GM12878 (cell line): Measurements from ENCODE around the gene KDM3B.

Source experiments
- BRCA1 ChIP-seq: IDR thresholded peaks from 2 replicates; pipeline ENCODE4 v1.6.1; 2011; ENCODE audit warnings: low read depth, low read length, improper control_type of control experiment
- FOS ChIP-seq: IDR thresholded peaks from 3 replicates; pipeline ENCODE4 v1.6.1; 2011; ENCODE audit warnings: borderline replicate concordance; ENCODE audit not compliant: insufficient read length; ENCODE audit errors: extremely low read depth
- REST ChIP-seq: IDR thresholded peaks from 2 replicates; pipeline ENCODE4 v1.6.1; 2012; ENCODE audit warnings: mild to moderate bottlenecking, low read depth, low read length
- ZSCAN29 ChIP-seq: fragments of 450-650 bp; IDR thresholded peaks from 2 replicates; pipeline ENCODE4 v1.6.1; 2017; ENCODE audit warnings: mild to moderate bottlenecking, moderate library complexity
- TF ChIP-seq, protein P1 (sequence below): fragments of 450-650 bp; IDR thresholded peaks from 2 replicates; pipeline ENCODE4 v1.6.1; 2017; ENCODE audit warnings: mild to moderate bottlenecking
- TF ChIP-seq, protein P2 (sequence below): IDR thresholded peaks from 2 replicates; pipeline ENCODE4 v1.6.1; 2012; ENCODE audit warnings: low read depth, low read length, improper control_type of control experiment

GRCh38 chr5:138463419-138464007 is 111.0 kb downstream of the KDM3B start:
- no peak for TF ChIP-seq REST
- no peak for TF ChIP-seq BRCA1
- TF ChIP-seq, protein P1, sequence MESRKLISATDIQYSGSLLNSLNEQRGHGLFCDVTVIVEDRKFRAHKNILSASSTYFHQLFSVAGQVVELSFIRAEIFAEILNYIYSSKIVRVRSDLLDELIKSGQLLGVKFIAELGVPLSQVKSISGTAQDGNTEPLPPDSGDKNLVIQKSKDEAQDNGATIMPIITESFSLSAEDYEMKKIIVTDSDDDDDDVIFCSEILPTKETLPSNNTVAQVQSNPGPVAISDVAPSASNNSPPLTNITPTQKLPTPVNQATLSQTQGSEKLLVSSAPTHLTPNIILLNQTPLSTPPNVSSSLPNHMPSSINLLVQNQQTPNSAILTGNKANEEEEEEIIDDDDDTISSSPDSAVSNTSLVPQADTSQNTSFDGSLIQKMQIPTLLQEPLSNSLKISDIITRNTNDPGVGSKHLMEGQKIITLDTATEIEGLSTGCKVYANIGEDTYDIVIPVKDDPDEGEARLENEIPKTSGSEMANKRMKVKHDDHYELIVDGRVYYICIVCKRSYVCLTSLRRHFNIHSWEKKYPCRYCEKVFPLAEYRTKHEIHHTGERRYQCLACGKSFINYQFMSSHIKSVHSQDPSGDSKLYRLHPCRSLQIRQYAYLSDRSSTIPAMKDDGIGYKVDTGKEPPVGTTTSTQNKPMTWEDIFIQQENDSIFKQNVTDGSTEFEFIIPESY: no peak
- TF ChIP-seq FOS: no peak
- TF ChIP-seq, protein P2, sequence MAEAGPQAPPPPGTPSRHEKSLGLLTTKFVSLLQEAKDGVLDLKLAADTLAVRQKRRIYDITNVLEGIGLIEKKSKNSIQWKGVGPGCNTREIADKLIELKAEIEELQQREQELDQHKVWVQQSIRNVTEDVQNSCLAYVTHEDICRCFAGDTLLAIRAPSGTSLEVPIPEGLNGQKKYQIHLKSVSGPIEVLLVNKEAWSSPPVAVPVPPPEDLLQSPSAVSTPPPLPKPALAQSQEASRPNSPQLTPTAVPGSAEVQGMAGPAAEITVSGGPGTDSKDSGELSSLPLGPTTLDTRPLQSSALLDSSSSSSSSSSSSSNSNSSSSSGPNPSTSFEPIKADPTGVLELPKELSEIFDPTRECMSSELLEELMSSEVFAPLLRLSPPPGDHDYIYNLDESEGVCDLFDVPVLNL: no peak
- TF ChIP-seq ZSCAN29: no peak
